IPS DF 6.9 (cell line): ENCODE data around the gene UBB.

ENCODE experiments used
- DNase-seq: peaks from one replicate; pipeline ENCODE4 v3.0.0-alpha.2; 2013; ENCODE audit warnings: low read depth, low spot score
- H3K27ac ChIP-seq: one replicate; pipeline ENCODE4 v1.5.1; 2013; ENCODE audit warnings: low read length, control low read depth
- H3K27me3 ChIP-seq: 2 replicates; pipeline ENCODE4 v1.6.1; 2013; ENCODE audit warnings: mild to moderate bottlenecking, low read length; ENCODE audit not compliant: control insufficient read depth, insufficient read depth
- H3K36me3 ChIP-seq: 2 replicates; pipeline ENCODE4 v1.6.1; 2013; ENCODE audit warnings: low read length; ENCODE audit not compliant: control insufficient read depth, insufficient read depth
- H3K4me1 ChIP-seq: 2 replicates; pipeline ENCODE4 v1.6.1; 2013; ENCODE audit warnings: low read length; ENCODE audit not compliant: control insufficient read depth, insufficient read depth
- H3K4me3 ChIP-seq: 2 replicates; pipeline ENCODE4 v1.5.1; 2013; ENCODE audit warnings: mild to moderate bottlenecking, low read length
- H3K9me3 ChIP-seq: 2 replicates; pipeline ENCODE4 v1.6.1; 2013; ENCODE audit warnings: low read length, inconsistent platforms; ENCODE audit not compliant: control insufficient read depth, insufficient read depth
- WGBS: extraction: QIAGEN DNeasy Blood & Tissue Kit; methylation state at CpG from one replicate; pipeline ENCODE4 v1.1.7; 2013; ENCODE audit warnings: mixed read lengths, missing lambda C conversion rate; ENCODE audit not compliant: insufficient read length, insufficient coverage; 5-methylcytosine and 5-hydroxymethylcytosine counted together

UBB gene

GRCh38 chr17:16380640-16381495, at the start of gene UBB:
Gene UBB, plus strand, starts transcription at chr17:16381091. Its CDS starts 817 bp downstream, at chr17:16381908.
- H3K4me3 ChIP-seq = peak within 1 kb of the TSS; percentile 76; the same call in 1 of the 2 replicates
- no peaks in the 10 kb centered on the region for H3K27me3 ChIP-seq
- H3K9me3 ChIP-seq = no peaks in the 10 kb centered on the region
- H3K27ac ChIP-seq = no peak within 1 kb of the TSS
- peaks cover 3% of the 10 kb centered on the region; the same call in 1 of the 2 replicates for H3K36me3 ChIP-seq
- DNase-seq = peak; percentile 94
- H3K4me1 ChIP-seq = no peaks in the 10 kb centered on the region
- WGBS = no CpG with 5 or more reads among the region's 67 CpGs

DNA sequence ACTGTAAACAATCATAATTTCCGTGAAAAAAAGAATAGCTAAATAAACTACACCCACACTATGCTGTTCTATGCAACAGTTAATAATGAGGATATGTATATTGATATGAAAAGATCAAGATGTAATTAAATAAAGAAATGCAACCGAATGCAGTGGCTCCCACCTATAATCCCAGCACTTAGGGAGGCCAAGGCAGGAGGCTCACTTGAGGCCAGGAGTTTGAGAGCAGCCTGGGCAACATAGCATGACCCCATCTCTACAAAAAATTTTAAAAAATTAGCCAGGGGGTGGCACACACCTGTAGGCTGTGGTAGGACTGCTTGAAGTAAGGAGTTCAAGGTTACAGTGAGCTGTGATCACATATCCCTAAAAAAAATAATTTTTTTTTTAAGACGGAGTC, 42.5 kb upstream of the UBB start:
- Histone ChIP-seq H3K9me3 (no peaks in the 10 kb centered on the region), H3K4me3 (no peak overlapping the region), H3K4me1 (no peaks in the 10 kb centered on the region), H3K36me3 (peaks cover 6% of the 10 kb centered on the region), H3K27me3 (no peaks in the 10 kb centered on the region), H3K27ac (no peak overlapping the region)
- DNase-seq = no peak
- WGBS = no CpG with 5 or more reads among the region's 3 CpGs

GRCh38 chr17:16339402-16339801, 41.5 kb upstream of the UBB start:
- WGBS = no CpG with 5 or more reads among the region's 1 CpG
- no peak overlapping the region for H3K27ac ChIP-seq

DNA sequence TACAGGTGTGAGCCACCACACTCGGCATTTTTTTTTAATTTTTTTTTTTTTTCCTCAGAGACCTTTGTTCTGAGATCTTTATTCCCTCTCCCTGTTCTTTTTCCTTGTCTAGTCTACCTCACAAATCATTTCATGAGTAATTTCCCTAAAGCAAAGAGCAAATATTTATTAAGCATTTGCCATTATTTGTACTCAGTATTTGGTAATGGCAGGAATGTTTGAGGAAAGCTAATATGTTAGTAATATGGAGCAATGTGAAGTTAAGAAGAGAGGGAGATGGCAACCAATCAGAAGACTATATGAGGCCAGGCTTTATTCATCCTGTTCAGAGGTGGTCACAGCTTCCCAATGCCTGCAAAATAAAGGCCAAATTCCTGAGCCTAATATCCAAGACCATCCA, 40.9 kb upstream of the UBB start:
- WGBS = no CpG with 5 or more reads among the region's 1 CpG
- Histone ChIP-seq H3K4me1 (no peaks in the 10 kb centered on the region), H3K9me3 (no peaks in the 10 kb centered on the region), H3K36me3 (peaks cover 6% of the 10 kb centered on the region), H3K27me3 (no peaks in the 10 kb centered on the region), H3K27ac (no peak overlapping the region), H3K4me3 (no peak overlapping the region)
- no peak for DNase-seq

More at GRCh38 chr17:16339402-16339801, 41.5 kb upstream of the UBB start:
- DNase-seq = no peak
- Histone ChIP-seq H3K36me3 (peaks cover 6% of the 10 kb centered on the region), H3K27me3 (no peaks in the 10 kb centered on the region), H3K4me1 (no peaks in the 10 kb centered on the region), H3K4me3 (no peak overlapping the region), H3K9me3 (no peaks in the 10 kb centered on the region)

DNA sequence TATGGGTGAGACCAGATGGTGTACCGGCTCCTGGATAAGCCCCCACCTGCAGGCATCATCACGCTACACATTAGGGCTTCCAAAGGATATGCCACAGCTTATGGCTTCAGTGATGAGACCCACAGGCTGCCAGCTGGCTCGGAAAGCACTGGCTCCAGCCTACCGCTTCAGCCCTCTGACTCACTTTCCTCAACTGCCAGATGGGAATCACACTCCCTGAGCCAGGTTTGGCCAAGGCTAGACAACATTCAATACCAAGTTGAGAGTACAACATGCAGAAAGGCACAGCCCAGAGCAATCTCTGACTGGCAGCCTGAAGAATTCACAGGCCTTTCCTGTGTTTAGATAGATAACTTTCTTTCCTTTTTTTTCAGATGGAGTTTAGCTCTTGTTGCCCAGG, 37.9 kb upstream of the UBB start:
- WGBS = no CpG with 5 or more reads among the region's 4 CpGs
- Histone ChIP-seq H3K27ac (no peak overlapping the region), H3K36me3 (peaks cover 6% of the 10 kb centered on the region), H3K27me3 (no peaks in the 10 kb centered on the region), H3K4me1 (no peaks in the 10 kb centered on the region), H3K9me3 (no peaks in the 10 kb centered on the region), H3K4me3 (no peak overlapping the region)
- DNase-seq = no peak

DNA sequence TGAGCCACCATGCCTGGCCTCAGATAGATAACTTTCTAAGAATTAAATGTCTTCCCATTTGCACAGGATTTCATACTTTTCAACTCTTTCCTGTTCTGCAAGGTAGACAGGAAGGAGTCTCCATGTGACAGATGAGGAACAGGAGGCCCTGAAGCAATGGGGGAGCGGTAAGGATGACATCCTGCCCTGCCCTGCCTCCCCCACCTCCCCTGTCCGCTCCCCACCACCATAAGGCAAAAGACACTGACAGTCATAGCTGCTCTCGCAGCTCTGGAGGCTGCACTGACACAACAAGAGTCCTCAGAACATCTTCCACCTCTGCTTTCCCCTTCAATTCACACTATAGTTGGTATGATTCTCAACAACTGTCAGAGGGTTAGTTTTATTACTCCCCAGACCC, 37.3 kb upstream of the UBB start:
- no peak for DNase-seq
- Histone ChIP-seq H3K4me3 (no peak overlapping the region), H3K9me3 (no peaks in the 10 kb centered on the region), H3K4me1 (no peaks in the 10 kb centered on the region), H3K27me3 (no peaks in the 10 kb centered on the region), H3K27ac (no peak overlapping the region), H3K36me3 (peaks cover 9% of the 10 kb centered on the region)
- WGBS = no CpG with 5 or more reads among the region's 3 CpGs

DNA sequence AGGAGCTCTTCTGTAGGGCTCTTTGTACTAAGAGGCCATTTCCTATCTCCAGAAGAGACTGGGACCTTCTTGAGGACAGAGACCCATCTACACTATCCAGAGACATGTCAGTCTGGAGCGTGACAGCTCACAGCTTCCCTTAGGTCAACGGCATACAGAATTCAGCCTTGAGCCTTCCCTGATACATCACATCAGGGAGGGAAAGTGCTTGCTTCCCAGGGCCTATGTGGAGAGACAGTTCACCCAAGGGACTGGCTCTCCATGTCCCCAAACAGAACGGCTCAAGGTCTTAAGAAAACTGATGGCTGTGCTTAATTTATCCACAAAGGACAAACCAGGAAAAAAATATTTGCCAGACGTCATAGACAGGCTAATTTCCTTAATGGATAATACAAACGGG, 35.3 kb upstream of the UBB start:
- H3K4me1 ChIP-seq = no peaks in the 10 kb centered on the region
- H3K27me3 ChIP-seq = no peaks in the 10 kb centered on the region
- no peak for DNase-seq
- H3K9me3 ChIP-seq = no peaks in the 10 kb centered on the region
- H3K27ac ChIP-seq = no peak overlapping the region
- peaks cover 16% of the 10 kb centered on the region for H3K36me3 ChIP-seq
- no CpG with 5 or more reads among the region's 5 CpGs for WGBS
- no peak overlapping the region for H3K4me3 ChIP-seq

DNA sequence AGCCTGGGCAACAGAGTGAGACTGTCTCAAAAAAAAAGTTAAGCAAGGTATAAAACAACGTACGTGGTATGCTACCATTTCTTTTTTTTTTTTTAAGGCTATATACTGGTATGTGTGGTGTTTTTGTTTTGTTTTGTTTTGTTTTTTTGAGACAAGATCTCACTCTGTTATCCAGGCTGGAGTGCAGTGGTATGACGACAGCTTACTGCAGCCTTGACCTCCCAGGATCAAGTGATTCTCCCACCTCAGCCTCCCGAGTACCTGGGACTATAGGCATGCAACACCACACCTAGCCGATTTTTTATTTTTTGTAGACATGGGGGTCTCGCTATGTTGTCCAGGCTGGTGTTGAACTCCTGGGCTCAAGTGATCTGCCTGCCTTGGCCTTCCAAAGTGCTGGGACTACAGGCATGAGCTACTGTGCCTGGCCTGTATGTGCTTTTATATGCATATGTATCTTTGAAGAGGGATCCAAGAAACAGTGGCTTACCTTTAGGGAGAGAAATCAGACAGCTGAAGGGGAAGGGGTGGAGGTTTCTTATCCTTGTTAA, 34.1 kb upstream of the UBB start:
- no CpG with 5 or more reads among the region's 6 CpGs for WGBS
- Histone ChIP-seq H3K4me3 (no peak overlapping the region), H3K36me3 (peaks cover 16% of the 10 kb centered on the region)

DNA sequence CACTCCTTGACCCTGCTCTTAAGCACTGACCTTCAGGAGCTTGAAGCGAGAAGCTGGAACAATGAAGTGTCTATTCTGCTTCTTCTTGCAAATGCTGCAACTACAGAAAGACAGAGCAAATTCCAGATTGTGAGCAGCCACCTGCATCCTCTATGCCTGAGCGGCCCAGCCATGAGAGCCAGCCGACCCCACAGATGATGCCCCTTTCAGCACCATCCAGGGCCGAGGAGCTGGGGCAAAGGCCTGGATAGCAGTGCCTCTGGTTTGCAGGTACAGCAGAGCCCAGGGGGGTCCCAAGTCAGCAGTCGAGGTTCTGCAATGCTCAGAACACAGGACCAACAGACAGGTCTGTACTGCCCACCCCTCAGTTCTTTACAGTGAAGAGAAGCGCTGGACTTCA, 32.3 kb upstream of the UBB start:
- H3K4me1 ChIP-seq = no peaks in the 10 kb centered on the region
- no peak for DNase-seq
- no peaks in the 10 kb centered on the region for H3K27me3 ChIP-seq
- no peak overlapping the region for H3K27ac ChIP-seq
- H3K36me3 ChIP-seq = peaks cover 10% of the 10 kb centered on the region
- H3K9me3 ChIP-seq = no peaks in the 10 kb centered on the region
- no peak overlapping the region for H3K4me3 ChIP-seq
- no CpG with 5 or more reads among the region's 6 CpGs for WGBS

More for the DNA sequence above, 34.1 kb upstream of the UBB start:
- no peaks in the 10 kb centered on the region for H3K4me1 ChIP-seq
- H3K9me3 ChIP-seq = no peaks in the 10 kb centered on the region
- H3K27me3 ChIP-seq = no peaks in the 10 kb centered on the region
- no peak overlapping the region for H3K27ac ChIP-seq
- DNase-seq = no peak

DNA sequence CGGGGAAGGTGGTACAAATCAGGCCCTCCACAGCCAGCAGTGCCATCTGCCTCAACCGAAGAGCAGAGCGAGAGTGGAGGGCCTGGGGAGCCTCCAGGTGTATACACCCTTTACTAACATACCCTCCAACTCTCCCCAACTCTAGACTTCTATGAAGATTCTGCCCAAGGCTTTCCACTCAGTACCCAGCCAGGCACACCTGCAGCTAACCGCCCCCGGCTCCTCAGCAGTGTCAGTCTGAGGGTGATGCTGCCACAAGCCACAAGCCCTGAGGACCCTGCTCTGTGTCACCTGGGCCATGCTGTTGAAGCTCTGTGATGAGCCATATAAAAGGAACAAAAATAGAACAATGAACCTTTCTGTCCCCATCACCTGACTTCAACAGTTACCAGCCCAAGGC, 31.5 kb upstream of the UBB start:
- Histone ChIP-seq H3K4me1 (no peaks in the 10 kb centered on the region), H3K27me3 (no peaks in the 10 kb centered on the region), H3K27ac (no peak overlapping the region), H3K9me3 (no peaks in the 10 kb centered on the region), H3K36me3 (peaks cover 10% of the 10 kb centered on the region), H3K4me3 (no peak overlapping the region)
- no CpG with 5 or more reads among the region's 5 CpGs for WGBS
- no peak for DNase-seq
